ENCODE data around the gene TNIP1. TPM values are rescaled to one million over a fixed set of nuclear protein-coding genes. Genes with fewer than 3 reads are reported as not detected.

The TNIP1 gene
- total RNA-seq, 1 donor from 2014 or later = 65.6 TPM

DNA sequence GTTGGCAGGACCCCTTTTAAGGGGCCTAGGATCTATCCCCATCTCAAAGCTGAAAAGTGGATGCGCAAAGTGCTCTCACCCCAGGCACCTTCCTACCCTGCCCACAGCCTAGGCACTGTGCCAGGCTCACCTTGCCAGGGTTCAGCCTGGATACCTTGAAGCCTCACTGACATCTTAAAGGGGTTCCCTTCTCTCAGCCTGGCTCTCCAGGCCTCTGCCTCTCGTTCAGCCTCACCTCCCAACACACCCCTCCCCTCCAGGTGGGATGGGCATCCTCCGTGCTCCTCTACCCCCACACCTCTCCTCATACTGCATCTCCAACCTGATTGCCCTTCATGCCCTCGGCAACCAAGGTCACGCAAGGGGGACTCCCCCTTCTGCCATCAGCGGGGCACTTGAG, 25.5 kb downstream of the TNIP1 start:
- TF ChIP-seq, protein P1, sequence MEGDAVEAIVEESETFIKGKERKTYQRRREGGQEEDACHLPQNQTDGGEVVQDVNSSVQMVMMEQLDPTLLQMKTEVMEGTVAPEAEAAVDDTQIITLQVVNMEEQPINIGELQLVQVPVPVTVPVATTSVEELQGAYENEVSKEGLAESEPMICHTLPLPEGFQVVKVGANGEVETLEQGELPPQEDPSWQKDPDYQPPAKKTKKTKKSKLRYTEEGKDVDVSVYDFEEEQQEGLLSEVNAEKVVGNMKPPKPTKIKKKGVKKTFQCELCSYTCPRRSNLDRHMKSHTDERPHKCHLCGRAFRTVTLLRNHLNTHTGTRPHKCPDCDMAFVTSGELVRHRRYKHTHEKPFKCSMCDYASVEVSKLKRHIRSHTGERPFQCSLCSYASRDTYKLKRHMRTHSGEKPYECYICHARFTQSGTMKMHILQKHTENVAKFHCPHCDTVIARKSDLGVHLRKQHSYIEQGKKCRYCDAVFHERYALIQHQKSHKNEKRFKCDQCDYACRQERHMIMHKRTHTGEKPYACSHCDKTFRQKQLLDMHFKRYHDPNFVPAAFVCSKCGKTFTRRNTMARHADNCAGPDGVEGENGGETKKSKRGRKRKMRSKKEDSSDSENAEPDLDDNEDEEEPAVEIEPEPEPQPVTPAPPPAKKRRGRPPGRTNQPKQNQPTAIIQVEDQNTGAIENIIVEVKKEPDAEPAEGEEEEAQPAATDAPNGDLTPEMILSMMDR (IDR thresholded peaks at IDR 0.05; ENCODE audit: insufficient read depth, low read length, severe bottlenecking) = no peak
- H3K4me3 ChIP-seq (ENCODE audit: low read depth, low read length) = no peak overlapping the region
- no peak for DNase-seq (ENCODE audit: low read depth)
- no peak for FAIRE-seq
- H3K27me3 ChIP-seq (ENCODE audit: control insufficient read depth, insufficient read depth, low read length) = no peaks in the 10 kb centered on the region
- peaks cover 49% of the 10 kb centered on the region for H3K36me3 ChIP-seq (ENCODE audit: control insufficient read depth, insufficient read depth, low read length)

DNA sequence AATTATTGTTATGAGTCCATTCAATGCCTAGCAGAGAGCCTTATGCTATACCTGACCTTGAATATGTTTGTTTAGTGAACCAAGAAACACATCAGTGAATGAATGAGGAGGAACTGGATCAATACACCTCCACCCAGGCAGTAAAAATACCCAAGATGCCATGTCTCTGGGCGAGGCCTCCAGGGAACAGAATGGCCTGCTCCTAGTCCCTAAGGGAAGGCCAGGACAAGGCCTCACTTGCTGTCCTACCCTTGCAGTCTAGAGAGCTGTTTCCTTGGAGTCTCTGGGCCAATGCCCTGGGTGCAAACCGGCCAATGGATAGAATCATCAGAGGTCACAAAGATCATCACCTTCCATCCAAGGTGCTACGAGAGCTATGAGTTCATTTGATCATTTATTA, 26.1 kb downstream of the TNIP1 start:
- no peaks in the 10 kb centered on the region for H3K27me3 ChIP-seq (ENCODE audit: control insufficient read depth, insufficient read depth, low read length)
- no peak overlapping the region for H3K4me3 ChIP-seq (ENCODE audit: low read depth, low read length)
- TF ChIP-seq, protein P1 (IDR thresholded peaks at IDR 0.05; ENCODE audit: insufficient read depth, low read length, severe bottlenecking) = no peak
- H3K36me3 ChIP-seq (ENCODE audit: control insufficient read depth, insufficient read depth, low read length) = peaks cover 46% of the 10 kb centered on the region
- DNase-seq (ENCODE audit: low read depth) = no peak
- FAIRE-seq = no peak

DNA sequence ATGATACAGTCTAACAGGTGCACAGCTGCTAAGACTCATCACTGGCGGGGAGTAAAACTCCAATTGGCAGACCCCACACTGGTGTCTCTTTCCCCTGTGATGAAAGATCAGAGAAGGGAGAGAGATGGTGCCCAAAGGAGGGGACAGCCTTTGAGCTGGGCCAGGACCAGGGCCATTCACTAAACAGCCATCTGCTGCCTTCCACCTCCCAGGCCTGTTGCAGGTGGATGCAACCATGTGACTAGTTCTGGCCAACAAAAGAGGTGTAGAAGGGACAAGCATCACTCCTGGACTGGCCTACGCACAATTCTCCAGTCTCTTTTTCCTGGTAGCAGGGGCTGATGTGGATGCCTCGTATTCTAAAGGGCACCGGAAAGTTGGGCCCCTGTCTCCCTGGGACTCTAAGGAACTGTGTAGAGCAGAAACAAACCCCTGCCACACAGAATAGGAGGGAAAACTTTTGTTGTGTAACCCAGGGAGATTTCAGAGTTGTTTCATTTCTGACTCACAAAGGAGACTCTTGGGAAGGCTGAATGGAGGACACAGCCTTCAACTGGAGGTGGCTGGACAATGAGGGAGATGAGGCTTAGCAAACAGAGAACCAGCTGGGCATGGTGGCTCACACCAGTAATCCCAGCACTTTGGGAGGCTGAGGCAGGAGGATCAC, 26.9 kb downstream of the TNIP1 start:
- Histone ChIP-seq H3K4me3 (ENCODE audit: low read depth, low read length) (no peak overlapping the region), H3K36me3 (ENCODE audit: control insufficient read depth, insufficient read depth, low read length) (peaks cover 49% of the 10 kb centered on the region), H3K27me3 (ENCODE audit: control insufficient read depth, insufficient read depth, low read length) (no peaks in the 10 kb centered on the region)
- DNase-seq (ENCODE audit: low read depth) = no peak
- FAIRE-seq = no peak
- TF ChIP-seq, protein P1 (IDR thresholded peaks at IDR 0.05; ENCODE audit: insufficient read depth, low read length, severe bottlenecking) = no peak

DNA sequence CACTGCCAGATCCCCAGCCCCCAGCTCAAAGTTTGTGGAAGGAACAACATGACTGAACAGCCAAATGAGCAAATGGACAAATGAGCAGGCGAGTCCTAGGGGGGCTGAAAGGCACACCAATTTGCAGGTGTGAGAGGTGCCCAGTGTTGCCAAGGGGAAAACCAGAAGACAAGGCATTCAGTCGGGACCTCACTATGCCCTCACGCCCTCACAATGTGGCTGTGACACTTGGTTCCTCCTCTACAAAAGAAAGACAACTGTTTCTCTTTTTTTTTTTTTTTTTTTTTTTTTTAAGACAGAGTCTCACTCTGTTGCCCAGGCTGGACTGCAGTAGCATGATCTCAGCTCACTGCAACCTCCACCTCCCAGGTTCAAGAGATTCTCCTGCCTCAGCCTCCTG, 28.0 kb downstream of the TNIP1 start:
- DNase-seq (ENCODE audit: low read depth) (no peak), FAIRE-seq (no peak)
- Histone ChIP-seq H3K4me3 (ENCODE audit: low read depth, low read length) (no peak overlapping the region), H3K36me3 (ENCODE audit: control insufficient read depth, insufficient read depth, low read length) (peaks cover 49% of the 10 kb centered on the region), H3K27me3 (ENCODE audit: control insufficient read depth, insufficient read depth, low read length) (no peaks in the 10 kb centered on the region)
- TF ChIP-seq, protein P1 (IDR thresholded peaks at IDR 0.05; ENCODE audit: insufficient read depth, low read length, severe bottlenecking) = no peak

DNA sequence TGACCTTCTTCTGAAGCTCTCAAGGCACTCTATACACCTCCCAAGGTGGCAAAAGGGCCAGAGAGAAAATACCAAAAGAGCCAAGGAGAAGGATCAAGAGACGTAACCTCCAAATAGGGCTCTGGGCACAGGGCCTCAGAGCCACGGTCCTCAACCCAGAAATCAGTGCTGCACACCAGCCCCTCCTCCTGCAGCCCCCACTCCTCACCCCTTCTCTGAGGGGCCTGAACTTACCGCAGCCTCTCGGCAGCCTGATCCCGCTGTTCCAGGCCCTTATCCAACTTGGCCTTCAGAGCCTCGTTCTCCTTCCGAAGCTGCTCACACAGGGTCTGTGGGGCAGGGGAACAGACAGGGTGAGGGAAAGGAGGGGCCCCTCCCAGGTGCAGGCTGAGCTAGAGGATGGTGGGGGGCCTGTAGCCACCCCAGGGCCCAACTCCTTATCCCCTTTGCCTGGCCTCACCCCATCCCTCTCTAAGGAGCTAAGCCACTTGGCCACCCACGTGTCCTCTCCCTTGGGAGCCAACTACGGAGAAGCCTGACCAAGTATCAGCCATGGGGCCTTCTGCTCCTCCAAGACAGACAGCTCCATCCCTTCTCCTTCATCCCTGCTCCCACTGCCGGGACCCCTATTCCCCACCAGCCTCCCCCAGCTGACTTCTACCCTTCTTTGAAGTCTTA, 28.8 kb downstream of the TNIP1 start:
- TF ChIP-seq, protein P1 (IDR thresholded peaks at IDR 0.05; ENCODE audit: insufficient read depth, low read length, severe bottlenecking) = no peak
- no peak for FAIRE-seq
- H3K27me3 ChIP-seq (ENCODE audit: control insufficient read depth, insufficient read depth, low read length) = no peaks in the 10 kb centered on the region
- H3K4me3 ChIP-seq (ENCODE audit: low read depth, low read length) = no peak overlapping the region
- DNase-seq (ENCODE audit: low read depth) = no peak
- peaks cover 52% of the 10 kb centered on the region for H3K36me3 ChIP-seq (ENCODE audit: control insufficient read depth, insufficient read depth, low read length)
